GM18517 (cell line): ENCODE data around the gene P2RY8.
"Not testable (repeated sequence)": the region's sequence is repeated elsewhere in the genome, so short reads cannot be mapped to it uniquely, and the experiment has no call there.

Source experiments
- ATAC-seq: cut with Tn5 transposase; IDR thresholded peaks from one replicate; pipeline ENCODE4 v1.9.1; 2021; ENCODE audit warnings: mild to moderate bottlenecking, moderate library complexity; ENCODE audit not compliant: unreplicated experiment

P2RY8 gene

GRCh38 chrX:1466232-1466661 is 70.7 kb downstream of the P2RY8 start:
- no peak for ATAC-seq

- no peak for ATAC-seq
Measured at GRCh38 chrX:1465286-1466231, 71.4 kb downstream of the P2RY8 start.

- ATAC-seq = no peak
Measured at GRCh38 chrX:1464971-1465285, 72.1 kb downstream of the P2RY8 start.

GRCh38 chrX:1464041-1464970 is 72.7 kb downstream of the P2RY8 start:
- ATAC-seq = no peak

- ATAC-seq = no peak
Measured at GRCh38 chrX:1463581-1463980, 73.4 kb downstream of the P2RY8 start.

- ATAC-seq = no peak
Measured at GRCh38 chrX:1462596-1463251, 74.3 kb downstream of the P2RY8 start.

GRCh38 chrX:1462110-1462509 is 74.9 kb downstream of the P2RY8 start:
- no peak for ATAC-seq

- no peak for ATAC-seq
Measured at GRCh38 chrX:1455948-1456280, 81.1 kb downstream of the P2RY8 start.

- ATAC-seq = peak; percentile 57
Measured at GRCh38 chrX:1453951-1454785, 82.8 kb downstream of the P2RY8 start.

GRCh38 chrX:1453395-1453783 is 83.6 kb downstream of the P2RY8 start:
- ATAC-seq = no peak

- ATAC-seq = peak; percentile 62
Measured at GRCh38 chrX:1452516-1453394, 84.2 kb downstream of the P2RY8 start, which contains the start of gene ASMTL. TSS of gene ASMTL (minus strand) at chrX:1452909. CDS start at chrX:1452840, 69 bp downstream.

- ATAC-seq = no peak
Measured at GRCh38 chrX:1451661-1452515, 85.1 kb downstream of the P2RY8 start.

- no peak for ATAC-seq
Measured at GRCh38 chrX:1451251-1451660, 85.7 kb downstream of the P2RY8 start.

GRCh38 chrX:1450361-1451161 is 86.4 kb downstream of the P2RY8 start:
- no peak for ATAC-seq

GRCh38 chrX:1449823-1450149 is 87.2 kb downstream of the P2RY8 start:
- ATAC-seq = no peak

- ATAC-seq = no peak
Measured at GRCh38 chrX:1449036-1449822, 87.8 kb downstream of the P2RY8 start.

- ATAC-seq = not testable (repeated sequence)
Measured at GRCh38 chrX:1448573-1449001, 88.4 kb downstream of the P2RY8 start.
